Hematopoietic multipotent progenitor cell treated with erythropoietin and hydrocortisone succinate and interleukin-3 and kit ligand, for 6 days (in vitro differentiated cells): ENCODE data around the gene PTPN13.

Experiments
- DNase-seq: peaks from one replicate; pipeline ENCODE4 v3.0.0-alpha.2; 2015

Gene PTPN13

DNA sequence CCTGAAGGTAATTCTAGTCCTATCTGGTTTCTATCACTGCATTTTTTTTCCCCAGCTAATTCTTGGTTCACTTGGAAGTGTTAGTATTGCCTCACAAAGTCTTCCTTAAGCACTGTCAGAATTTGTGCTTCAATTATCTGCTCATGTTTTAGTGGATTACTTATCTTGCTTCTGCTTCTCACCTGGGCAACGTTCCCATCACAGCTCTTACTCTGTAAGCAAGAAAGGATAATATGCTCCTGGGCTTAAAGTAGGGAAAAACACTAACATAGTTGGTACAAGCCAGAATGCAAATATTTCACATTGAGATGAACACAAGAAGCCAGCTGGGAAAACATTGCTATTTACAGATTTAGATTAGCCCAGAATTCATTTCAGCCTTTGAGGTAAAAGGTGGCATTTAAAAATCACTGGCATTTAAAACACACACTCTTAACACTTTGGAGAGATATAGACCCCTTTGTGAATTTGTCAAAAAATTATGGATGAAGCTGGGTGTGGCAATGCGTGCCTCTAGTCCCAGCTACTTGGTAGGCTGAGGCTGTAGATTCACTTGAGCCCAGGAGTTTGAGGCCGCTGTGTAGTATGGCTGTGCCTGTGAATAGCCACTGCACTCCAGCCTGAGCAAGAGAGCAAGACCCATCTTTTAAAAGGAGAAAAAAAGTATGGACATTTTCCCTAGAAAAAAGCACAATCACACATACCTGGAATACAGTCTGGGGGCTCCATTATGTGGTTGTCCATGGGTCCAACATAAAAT is 6.6 kb upstream of the PTPN13 start:
- no peak for DNase-seq

DNA sequence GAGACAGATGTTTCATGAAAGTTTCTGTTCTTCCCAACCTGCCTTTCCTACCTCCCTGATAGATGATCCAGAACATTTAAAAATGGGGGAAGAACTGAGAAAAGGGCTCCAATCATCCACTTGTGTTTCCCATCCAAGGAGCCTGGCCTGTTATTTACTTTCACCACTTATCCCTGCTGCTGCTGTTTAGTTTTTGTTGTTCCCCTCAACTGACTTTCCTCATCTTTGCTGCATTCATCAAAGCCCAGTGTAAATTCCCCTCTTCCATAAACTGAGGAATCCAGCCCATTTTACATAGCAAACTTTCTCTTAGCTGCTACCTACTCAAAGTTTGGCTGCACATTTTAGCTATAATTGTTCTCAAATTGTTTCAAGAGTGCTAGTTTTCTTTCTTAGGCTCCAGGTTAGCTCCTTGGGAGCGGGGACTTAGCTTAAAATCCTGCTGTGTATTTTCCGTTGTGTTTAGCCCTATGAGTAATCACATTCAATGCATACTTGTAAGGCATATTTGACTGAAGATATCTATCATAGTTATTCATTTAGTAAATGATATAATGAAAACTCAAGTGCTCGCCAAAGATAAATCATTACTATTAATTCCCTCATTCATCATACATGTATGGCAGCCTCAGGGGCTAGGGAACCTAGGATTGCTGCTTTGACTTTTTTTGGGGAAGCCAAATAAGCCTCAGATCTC is 1.4 kb upstream of the PTPN13 start:
- no peak for DNase-seq

DNA sequence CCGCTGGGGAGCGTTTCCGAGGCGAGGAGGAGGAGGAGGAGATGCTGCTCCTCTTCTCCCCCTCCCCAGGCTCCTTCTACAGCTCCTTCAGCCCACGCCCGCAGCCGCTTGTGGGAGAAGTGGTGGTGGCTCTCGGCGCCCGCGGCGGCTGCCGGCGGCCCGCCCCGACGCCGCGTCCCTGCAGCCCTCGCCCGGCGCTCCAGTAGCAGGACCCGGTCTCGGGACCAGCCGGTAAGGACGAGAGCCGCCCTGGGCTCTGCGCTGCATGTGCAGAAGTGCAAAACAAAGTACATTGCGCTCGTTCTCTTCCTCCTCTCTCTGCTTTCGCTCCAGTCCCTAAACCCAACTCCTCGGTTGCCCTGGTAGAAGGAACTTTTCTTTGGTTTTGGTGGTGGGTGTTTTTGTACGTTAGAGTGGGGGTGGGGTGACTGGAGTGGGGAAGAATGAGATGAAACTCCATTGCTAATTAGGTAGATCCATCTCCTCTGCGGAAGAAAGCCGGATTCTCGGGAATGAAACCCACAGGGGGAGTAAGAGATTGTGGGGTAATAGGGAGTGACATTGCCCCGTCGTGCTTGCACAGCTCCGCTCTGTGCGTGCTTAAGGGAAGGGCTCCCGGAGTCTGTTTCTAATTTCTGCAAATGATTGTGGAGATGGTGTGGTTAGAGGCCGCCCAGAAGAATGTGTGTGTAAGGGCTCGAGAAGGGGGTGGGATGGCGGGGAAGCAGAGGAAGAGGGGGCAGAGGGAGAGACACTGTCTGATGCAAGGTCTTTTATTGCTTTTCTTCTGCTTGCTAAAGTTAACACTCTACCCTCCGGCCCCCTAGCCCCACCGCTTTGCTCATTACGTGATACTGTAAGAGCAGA is 677 bp downstream of the PTPN13 start:
- DNase-seq, result peak; percentile 51

DNA sequence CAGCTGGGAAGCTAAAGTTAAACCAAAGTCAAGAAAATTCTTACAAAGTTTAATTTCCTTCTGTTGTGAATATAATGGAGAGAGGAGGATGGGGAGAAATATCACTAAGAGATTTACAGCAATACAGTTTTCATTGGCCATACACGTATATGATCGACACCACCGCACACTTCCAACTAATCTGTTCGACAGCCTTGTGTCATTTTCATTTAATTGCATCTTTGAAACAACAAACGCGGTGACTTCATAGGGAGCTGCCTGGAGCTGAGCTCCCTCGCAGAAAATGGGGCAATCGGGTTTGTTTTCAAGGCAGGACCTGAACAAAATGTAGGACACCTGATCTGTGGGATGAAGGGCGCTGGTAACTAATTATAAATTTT is 1.3 kb downstream of the PTPN13 start:
- DNase-seq, result peak; percentile 19

DNA sequence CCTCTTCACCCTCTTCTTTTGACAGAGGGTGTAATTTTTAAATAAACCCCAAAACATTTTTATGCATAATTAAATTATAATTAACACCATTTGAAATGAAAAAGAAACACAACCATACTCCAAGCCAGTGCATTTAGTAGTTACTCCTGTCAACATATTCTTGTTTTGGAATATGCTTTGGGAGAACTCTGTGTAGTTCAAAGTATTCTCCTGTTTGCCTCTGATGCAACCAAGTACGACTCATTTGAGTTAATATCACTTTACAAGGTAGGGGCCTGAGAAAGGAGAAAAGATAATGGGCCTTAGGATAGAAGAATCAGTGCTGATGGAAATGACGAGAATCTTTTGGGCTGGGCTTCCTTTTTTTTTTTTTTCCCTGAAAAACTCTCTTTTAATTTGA is 2.7 kb downstream of the PTPN13 start:
- no peak for DNase-seq

DNA sequence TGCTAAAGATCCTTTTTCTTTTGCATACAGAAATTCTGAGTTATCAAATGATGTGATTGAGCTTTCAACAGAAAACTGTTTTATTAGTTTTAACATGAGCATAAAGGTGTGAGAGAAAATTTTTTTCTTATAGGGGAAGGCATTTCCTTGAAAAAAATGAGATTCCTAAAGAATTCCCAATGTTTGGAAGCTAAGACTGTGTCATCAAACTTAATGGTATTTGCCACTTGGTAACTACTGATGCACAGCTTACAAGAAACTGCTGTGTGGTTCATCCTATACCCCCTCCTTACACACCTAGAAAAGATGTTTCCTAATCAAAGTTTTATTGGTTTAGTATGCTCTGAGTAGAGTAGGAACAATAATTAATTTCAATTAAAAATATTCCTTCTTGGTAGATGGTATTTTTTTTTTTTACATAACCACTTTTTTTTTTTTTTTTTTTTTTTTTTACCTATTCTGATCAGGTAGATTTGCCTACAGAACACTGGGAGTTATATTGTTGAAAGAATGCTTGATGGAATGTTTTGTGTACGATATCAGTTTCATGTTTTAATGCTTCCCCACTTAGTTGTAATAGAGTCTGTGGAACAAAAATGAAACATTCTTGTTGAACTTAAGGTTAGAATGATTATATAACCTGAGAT is 6.0 kb downstream of the PTPN13 start:
- DNase-seq, result no peak

DNA sequence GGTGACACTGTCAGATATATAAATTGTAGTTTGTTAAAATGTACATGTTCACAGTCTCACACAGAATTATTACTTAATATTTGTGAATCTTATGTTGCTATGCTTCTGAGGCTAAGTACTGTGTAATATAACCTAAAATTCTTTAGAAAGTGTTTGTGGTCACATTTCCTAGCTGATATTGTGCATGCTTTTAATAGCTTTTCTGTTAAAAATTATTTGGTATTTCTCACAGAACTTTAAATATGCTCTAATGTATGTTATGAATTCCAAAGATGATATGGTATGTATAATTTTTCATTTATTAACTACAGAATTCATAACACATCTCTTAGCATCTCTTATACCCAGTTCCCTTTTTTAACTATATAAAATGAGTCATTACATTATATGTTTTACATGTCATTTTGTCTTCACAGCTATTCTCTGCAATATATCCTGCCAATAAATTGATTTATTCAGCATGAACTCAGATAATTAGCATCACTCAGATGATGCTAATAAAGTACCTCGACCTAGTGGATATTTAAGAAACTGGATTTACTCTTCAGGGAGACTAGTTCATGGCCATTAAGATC is 9.3 kb downstream of the PTPN13 start:
- DNase-seq, result no peak

DNA sequence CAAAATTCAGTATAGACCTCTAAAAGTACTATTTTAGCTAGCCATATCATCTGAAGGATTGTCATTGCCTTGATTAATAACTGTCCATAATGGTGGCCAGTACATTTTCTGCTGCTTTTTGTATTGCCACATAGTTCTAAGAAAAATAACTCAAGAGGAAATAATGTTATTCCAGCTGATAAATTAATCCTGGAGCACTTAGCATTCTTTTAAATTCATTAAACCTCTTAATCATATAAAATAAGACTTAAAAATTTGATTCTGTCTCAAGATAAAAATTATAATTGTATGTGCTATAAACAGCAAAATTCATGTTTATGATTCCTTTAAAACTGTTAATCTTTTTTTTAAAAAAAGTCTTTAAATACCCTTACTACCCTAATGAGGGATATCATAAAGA is 12.7 kb downstream of the PTPN13 start:
- DNase-seq, result no peak

DNA sequence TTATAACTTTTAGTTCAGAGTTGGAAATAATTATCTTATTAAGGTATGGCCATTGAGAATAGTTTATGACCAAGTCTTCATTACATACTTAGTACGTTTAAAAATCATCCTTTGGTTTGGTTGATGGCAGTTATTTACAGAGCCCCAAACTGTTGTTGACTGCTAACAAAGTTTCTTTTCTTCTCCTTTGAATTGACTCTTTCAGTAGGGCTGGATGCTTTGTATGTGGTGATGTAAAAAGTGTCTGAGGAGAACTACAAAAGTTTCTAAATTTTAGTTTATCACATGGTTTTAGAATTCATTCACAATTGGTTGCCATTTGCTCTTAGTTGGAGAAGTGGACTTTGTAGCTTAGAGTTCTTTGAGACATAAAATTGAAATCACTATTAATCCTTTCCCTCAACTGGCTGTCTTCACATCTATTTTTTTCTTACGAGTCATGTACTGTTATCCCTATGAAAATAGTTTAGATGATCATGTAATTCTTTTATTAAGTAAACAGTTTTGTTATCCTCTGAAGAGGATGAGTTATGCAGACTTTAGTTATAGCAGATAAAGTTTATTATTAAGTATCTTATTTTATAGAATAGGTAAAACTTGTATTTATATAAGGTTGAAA is 14.8 kb downstream of the PTPN13 start:
- DNase-seq, result no peak

DNA sequence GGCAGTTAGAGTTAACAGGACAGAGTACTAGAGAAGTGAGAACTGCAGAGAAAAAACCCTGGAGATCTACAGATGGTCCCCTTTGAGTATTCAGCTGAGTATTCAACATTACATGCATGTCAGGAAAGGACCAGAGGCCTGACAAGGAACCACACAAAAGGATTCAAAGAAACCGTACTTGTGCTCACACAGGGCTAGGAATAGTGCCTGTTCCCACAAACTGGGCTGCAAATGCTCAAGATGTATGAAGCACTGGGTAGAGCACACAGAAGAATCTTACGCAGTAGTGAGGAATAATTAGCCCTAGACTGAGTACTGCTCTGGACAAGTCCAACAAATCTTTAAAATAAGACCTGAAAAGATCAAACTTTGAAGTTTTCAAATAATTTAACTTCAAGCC is 17.6 kb downstream of the PTPN13 start:
- DNase-seq, result no peak

DNA sequence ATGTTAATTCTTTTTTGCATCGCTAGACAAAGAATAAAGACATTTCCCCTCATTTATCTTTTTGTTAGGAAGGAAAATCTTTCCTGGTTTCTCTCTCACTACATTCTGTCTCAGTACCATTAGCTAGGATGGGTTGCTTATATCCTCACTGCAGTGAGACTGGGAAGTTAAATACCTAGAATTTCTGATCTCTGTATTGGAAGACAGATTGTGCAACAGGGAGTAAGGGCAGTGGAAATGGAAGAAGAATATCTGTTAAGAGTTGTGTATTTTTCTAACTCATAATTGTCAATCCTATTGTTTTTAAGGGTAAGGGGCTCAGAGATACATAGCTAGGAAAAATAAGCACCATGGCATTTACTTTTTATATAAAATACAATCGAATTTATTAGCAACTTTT is 19.6 kb downstream of the PTPN13 start:
- no peak for DNase-seq

DNA sequence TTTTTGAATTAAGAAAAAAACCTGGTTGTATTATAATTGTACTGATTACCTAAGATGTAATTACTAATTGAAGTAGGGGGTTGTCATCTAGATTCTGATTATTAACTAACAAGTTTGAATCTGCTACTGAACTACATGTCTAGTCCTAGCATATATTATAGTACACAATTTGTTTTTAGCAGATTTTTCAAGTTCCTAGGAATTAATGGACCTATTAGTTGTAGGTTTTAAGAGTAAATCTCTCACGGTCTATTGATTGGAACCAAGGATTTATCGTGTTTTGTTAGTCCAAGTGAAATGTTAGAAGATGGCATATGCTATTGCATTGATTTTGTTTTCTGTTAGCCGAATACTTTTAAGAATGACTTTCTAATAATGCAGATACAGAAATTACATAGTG is 20.8 kb downstream of the PTPN13 start:
- DNase-seq, result no peak

DNA sequence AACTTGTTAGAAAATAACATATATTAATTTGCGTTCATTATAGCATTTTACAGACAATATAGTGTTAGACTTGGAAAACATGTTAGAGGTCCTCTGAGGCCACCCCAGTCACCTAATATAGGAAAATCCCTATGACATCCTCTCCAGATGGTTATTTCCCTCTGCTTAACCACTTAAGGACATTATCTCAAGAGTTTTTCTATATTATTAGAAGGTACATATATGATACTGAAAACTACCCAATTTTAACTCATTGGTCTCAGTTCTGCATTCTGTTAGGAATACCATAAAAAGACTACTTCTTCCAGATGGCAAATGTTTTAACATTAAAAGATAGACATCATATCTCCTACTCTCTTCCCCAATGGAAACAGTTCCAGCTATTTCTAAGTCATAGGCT is 21.4 kb downstream of the PTPN13 start:
- no peak for DNase-seq

DNA sequence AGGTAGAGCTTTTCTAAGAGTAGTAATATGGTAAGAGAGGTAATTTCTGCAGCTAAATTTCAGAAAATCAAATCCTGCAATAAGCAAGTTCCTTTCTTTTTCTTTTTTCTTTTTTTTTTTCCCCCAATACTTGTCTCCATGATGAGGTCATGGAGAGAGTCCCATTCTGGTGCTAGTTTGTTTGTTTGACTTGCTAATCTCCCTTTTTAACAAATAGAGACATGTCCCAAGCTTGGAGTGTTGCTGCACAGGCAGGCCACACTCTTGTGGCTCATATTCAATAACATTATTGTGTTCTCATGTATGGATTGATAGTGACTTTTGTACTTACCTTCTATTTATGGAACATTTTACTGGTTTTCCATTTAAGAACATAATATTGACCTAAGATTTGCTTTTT is 25.5 kb downstream of the PTPN13 start:
- no peak for DNase-seq

DNA sequence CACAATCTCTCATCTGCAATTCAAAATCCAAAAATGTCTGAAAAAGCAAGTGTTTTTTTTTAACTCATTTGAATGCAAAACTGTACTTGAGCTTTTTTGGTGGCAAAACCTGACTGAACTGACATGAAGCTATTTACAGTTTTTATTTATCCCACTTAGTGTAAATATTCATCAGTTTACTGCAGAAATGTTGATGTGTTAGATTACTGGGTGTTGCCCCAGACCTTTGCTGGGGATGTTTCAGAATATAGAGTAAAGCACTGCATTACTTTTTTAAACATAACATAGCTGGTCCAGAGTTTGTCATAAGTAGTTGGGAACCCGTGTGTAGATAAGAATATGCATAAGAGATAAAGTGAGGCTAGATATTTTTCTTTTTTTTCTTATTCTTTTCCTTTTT is 27.3 kb downstream of the PTPN13 start:
- no peak for DNase-seq

DNA sequence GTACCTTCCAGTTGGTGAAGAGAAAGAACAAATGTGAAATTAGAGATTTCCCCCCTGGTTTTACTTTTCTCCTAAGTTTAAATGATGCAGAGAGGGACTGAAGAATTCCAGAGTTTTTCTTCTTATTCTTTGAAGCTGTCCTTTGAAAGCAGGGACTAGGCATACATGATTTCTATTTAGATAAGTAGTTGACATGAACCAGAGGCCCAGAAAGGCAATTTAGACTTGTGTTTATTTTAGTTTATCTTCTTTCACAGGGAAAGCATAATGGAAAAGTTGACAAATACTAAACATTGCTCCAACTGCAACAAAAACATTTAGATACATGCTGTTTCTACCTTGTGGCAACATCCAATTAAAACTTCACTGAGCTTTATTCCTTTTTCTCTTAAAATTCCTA is 32.0 kb downstream of the PTPN13 start:
- no peak for DNase-seq

DNA sequence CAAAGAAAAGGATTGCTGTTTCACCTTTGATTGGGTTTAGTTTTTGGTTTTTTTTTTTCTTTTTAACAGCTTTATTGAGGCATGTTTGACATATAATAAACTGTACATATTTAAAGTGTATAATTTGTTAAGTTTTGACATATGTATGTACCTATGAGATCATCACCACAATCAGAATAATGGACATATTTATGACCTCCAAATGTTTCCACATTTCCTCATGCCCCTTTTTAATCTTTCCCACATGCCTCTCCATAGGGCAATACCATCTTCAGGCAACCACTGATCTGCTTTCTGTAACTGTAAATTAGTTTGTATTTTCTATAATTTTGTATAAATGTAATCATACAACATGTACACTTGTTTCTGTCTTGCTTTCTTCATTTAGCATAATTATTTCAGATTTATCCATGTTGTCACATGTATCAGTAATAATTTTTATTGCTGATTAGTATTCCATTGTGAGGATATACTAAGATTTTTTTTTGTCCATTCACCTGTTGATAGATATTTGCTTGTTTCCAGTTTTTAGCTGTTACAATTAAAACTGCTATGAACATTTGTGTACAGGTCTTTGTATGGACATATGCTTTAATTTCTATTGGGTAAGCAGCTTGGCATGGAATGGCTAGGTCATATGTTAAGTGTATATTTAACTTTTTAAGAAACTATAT is 33.5 kb downstream of the PTPN13 start:
- DNase-seq, result no peak

DNA sequence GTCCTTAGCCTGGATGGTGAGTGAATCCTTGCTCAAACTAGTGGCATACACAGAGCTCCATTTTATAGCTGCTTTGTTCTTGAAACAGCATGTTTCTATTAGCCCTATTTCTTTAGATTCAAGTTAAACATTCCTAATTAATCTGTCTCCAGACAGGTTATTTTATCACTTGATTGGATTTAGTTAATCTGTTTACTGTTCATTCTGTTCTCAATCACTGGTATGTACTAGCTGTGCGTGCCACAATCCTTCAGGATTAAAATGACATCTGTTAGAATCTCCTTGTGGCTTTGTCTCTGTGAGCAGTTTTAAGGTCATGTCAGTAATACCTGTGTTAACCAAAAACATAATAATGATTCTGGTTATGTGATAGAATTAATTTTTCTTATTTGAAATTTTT is 36.5 kb downstream of the PTPN13 start:
- DNase-seq, result no peak

DNA sequence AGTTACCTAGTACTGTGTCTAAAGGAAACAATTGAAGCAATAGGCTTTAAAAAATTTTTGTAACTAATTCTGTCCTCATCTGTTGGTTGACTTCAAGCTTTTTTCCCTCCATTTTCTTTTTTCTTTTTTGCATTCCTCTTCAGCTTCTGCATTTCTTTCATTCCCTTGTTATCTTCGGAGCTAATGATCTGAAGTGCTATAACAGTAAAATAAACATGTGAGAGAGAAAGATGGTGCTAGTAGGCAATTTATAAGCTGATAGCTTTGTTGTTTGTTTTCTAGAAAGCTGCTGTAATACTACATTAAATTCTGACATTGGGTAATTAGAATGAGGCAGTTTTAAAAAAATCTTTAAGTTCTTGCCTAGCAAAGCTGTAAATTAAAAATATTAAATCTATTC is 37.1 kb downstream of the PTPN13 start:
- DNase-seq, result no peak

DNA sequence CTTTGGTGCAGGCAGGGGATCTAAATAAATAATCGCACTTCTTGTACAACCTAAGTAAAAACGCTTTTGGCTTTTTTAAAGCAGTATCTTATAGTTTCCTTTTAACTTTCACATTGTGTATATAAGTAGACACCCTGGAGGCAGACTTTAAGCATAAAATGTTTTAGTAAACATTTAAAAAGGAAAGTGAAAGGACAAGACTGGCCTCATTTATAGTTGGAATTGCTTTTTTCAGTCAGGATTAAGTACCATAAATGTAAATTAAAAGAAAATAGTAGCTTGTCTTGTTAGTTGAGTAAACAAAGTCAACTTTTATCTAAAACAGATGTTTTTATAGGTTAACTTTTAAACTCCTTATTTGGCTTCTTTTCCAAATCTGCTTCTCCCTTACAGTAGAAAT is 39.7 kb downstream of the PTPN13 start:
- no peak for DNase-seq

DNA sequence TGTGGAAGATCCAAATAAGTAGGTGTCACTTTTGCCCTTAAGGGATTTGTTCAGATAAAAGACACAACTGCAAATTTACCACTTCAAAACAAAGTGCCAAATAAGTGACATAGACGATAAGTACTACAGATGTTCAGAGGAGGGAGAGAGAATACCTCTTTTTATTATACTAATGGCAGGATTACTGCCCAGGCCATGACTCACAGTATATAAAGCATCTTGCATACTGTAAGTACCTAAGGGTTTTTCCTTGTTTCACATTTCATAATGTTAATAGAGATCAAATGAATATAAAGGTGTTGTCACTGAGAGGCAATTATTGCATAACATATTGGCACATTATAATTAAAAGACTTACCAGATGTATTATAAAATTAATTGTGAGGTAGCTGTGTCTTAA is 46.4 kb downstream of the PTPN13 start:
- no peak for DNase-seq

DNA sequence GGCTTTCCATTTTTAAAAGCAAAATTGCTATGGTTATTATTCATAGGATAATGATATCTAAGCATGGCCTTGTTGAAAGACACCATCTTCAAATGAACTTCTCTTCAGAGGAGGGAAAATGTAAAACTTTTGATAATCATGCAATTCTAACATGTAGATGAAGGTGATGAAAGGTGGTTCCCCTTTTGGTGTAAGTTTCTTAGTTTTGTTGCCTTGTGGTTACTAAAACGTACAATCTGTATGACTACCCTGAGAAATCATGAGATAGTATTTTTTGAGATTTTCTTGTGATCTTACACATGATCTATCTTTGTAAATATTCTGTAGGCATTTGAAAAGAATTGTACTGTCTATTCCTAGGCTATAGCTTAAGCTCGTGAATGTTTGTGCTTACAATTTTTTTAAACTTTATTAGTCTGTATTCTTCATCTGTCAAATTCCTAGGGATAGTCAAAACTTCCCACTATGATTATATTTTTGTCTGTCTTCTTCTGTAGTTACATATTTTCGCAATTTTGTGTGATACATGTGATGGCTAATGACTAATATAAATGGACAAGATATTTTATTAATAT is 47.5 kb downstream of the PTPN13 start:
- DNase-seq, result peak; percentile 31
